H1 (cell line): ENCODE results near the gene AGXT2. TPM values are rescaled to one million over a fixed set of nuclear protein-coding genes. Genes with fewer than 3 reads are reported as not detected.
A peak's percentile ranks its signal among the peaks of the same experiment; 100 is the strongest.

Source experiments
- CTCF ChIA-PET: fragments of 300-600 bp; sonication (Branson Sonifier 250); formaldehyde crosslinking; loops from one replicate; lab custom pipeline; 2021; ENCODE audit not compliant: partially characterized antibody; lab: Charles Lee
- POLR2A ChIA-PET: fragments of 300-600 bp; sonication (Branson Sonifier 250); formaldehyde crosslinking; loops from one replicate; lab custom pipeline; 2021; ENCODE audit warnings: inconsistent platforms; ENCODE audit not compliant: partially characterized antibody; lab: Charles Lee
- DNase-seq, 2 experiments: peaks; one replicate each; pipeline versions ENCODE4 v3.0.0 to v3.0.0-alpha.2; 2010 to 2022; ENCODE audit warnings: low spot score in 2 of 2, low read depth in 1 of 2, mixed read lengths in 1 of 2
- FAIRE-seq: peaks from 2 replicates; lab custom pipeline; 2011; peaks lifted over from hg19 to GRCh38; lab: Jason Lieb, UNC
- H2AFZ ChIP-seq: 2 replicates; pipeline ENCODE4 v1.8.1; 2012; ENCODE audit warnings: low read length, inconsistent platforms
- H2AK5ac ChIP-seq: 2 replicates; pipeline ENCODE4 v1.6.1; 2013; ENCODE audit warnings: low read depth, low read length
- H2BK120ac ChIP-seq: replicated peaks from 2 replicates; pipeline ENCODE3; 2013; ENCODE audit warnings: low read depth, low read length, inconsistent platforms
- H2BK12ac ChIP-seq: 2 replicates; pipeline ENCODE4 v1.6.1; 2013; ENCODE audit warnings: low read depth, low read length
- H2BK15ac ChIP-seq: 2 replicates; pipeline ENCODE4 v1.6.1; 2013; ENCODE audit warnings: low read length
- H2BK20ac ChIP-seq: 2 replicates; pipeline ENCODE4 v1.6.1; 2013; ENCODE audit warnings: low read length
- H2BK5ac ChIP-seq: 2 replicates; pipeline ENCODE4 v1.6.1; 2013; ENCODE audit warnings: low read depth, low read length
- H3K14ac ChIP-seq: 2 replicates; pipeline ENCODE4 v1.6.1; 2013; ENCODE audit warnings: inconsistent platforms; ENCODE audit not compliant: insufficient read length
- H3K18ac ChIP-seq: 2 replicates; pipeline ENCODE4 v1.6.1; 2013; ENCODE audit warnings: low read length; ENCODE audit errors: extremely low read depth
- H3K23ac ChIP-seq: 2 replicates; pipeline ENCODE4 v1.6.1; 2013; ENCODE audit warnings: inconsistent platforms; ENCODE audit not compliant: insufficient read length
- H3K23me2 ChIP-seq: 2 replicates; pipeline ENCODE4 v1.6.1; 2013; ENCODE audit warnings: low read depth, low read length
- H3K27ac ChIP-seq: 2 replicates; pipeline ENCODE4 v1.6.1; 2011; ENCODE audit warnings: low read depth, low read length, inconsistent platforms
- H3K27me3 ChIP-seq, 4 experiments: replicated peaks in 1 of 4; 1 replicate in 1 of 4; 2 replicates in 3 of 4; pipeline versions ENCODE4 v1.6.1 to v1.8.1; 2011 to 2013; ENCODE audit warnings: low read length in 3 of 4, mild to moderate bottlenecking in 3 of 4, inconsistent platforms in 2 of 4, mixed read lengths in 2 of 4, moderate library complexity in 1 of 4; ENCODE audit not compliant: control insufficient read depth in 3 of 4, insufficient read depth in 3 of 4; ENCODE audit errors: extremely low read depth in 1 of 4
- H3K36me3 ChIP-seq, 4 experiments: 2 replicates each; pipeline versions ENCODE4 v1.6.1 to v1.8.1; 2011 to 2013; ENCODE audit warnings: mild to moderate bottlenecking in 4 of 4, low read length in 3 of 4, moderate library complexity in 2 of 4, control low read depth in 1 of 4, inconsistent platforms in 1 of 4; ENCODE audit not compliant: insufficient read depth in 4 of 4, control insufficient read depth in 2 of 4
- H3K4ac ChIP-seq: replicated peaks from 2 replicates; pipeline ENCODE3; 2013; ENCODE audit warnings: low read length, low read depth, mixed read lengths, inconsistent platforms; ENCODE audit not compliant: insufficient read length
- H3K4me1 ChIP-seq, 4 experiments: replicated peaks in 1 of 4; 1 replicate in 1 of 4; 2 replicates in 3 of 4; pipeline versions ENCODE4 v1.6.1 to v1.8.1; 2011 to 2013; ENCODE audit warnings: low read length in 3 of 4, inconsistent platforms in 2 of 4, mixed read lengths in 1 of 4; ENCODE audit not compliant: insufficient read depth in 4 of 4, control insufficient read depth in 3 of 4
- H3K4me2 ChIP-seq, 2 experiments: 2 replicates each; pipeline versions ENCODE4 v1.6.1 to v1.8.1; 2011 to 2013; ENCODE audit warnings: low read depth in 2 of 2, low read length in 2 of 2, control low read depth in 1 of 2, inconsistent platforms in 1 of 2, mild to moderate bottlenecking in 1 of 2; ENCODE audit not compliant: insufficient read depth in 1 of 2
- H3K4me3 ChIP-seq, 4 experiments: fragments of 200-600, 300-600 bp in 1 of 4; sonication (generic), shearing (Covaris generic), sonication (Bioruptor Twin) in 1 of 4; 2 replicates each; pipeline versions ENCODE4 v1.5.1 to v1.8.1; 2011 to 2016; ENCODE audit warnings: low read length in 4 of 4, low read depth in 3 of 4, control low read depth in 2 of 4, inconsistent platforms in 2 of 4, mild to moderate bottlenecking in 2 of 4, mixed read lengths in 1 of 4, moderate library complexity in 1 of 4; ENCODE audit not compliant: insufficient read depth in 2 of 4; ENCODE audit errors: extremely low read depth in 1 of 4
- H3K56ac ChIP-seq: replicated peaks from 2 replicates; pipeline ENCODE3; 2013; ENCODE audit warnings: low read depth, mild to moderate bottlenecking, mixed read lengths, low read length, inconsistent platforms; ENCODE audit not compliant: insufficient read length
- H3K79me1 ChIP-seq: 2 replicates; pipeline ENCODE4 v1.6.1; 2013; ENCODE audit warnings: low read depth, low read length, control low read depth
- H3K79me2 ChIP-seq, 2 experiments: 2 replicates each; pipeline versions ENCODE4 v1.6.1 to v1.8.1; 2012 to 2013; ENCODE audit warnings: low read length in 2 of 2, mild to moderate bottlenecking in 2 of 2, inconsistent platforms in 1 of 2; ENCODE audit not compliant: insufficient read depth in 2 of 2, control insufficient read depth in 1 of 2
- H3K9ac ChIP-seq, 4 experiments: replicated peaks in 1 of 4; 1 replicate in 1 of 4; 2 replicates in 3 of 4; pipeline versions ENCODE4 v1.6.1 to v1.8.1; 2011 to 2013; ENCODE audit warnings: low read depth in 3 of 4, low read length in 3 of 4, control low read depth in 2 of 4, mild to moderate bottlenecking in 2 of 4, moderate library complexity in 2 of 4, inconsistent platforms in 1 of 4; ENCODE audit errors: extremely low read depth in 1 of 4
- H3K9me3 ChIP-seq, 2 experiments: 2 replicates each; pipeline versions ENCODE4 v1.6.1 to v1.8.1; 2012 to 2013; ENCODE audit warnings: mild to moderate bottlenecking in 2 of 2, moderate library complexity in 2 of 2, control low read depth in 1 of 2, inconsistent platforms in 1 of 2, low read depth in 1 of 2, low read length in 1 of 2, mixed read lengths in 1 of 2; ENCODE audit not compliant: insufficient read depth in 2 of 2
- H4K20me1 ChIP-seq, 2 experiments: replicated peaks in 1 of 2; 2 replicates each; pipeline versions ENCODE3 to v1.8.1; 2011 to 2013; ENCODE audit warnings: inconsistent platforms in 2 of 2, low read length in 2 of 2, mild to moderate bottlenecking in 1 of 2; ENCODE audit not compliant: insufficient read depth in 2 of 2, control insufficient read depth in 1 of 2
- H4K5ac ChIP-seq: 2 replicates; pipeline ENCODE4 v1.6.1; 2013; ENCODE audit warnings: low read length, low read depth, mixed read lengths, inconsistent platforms; ENCODE audit not compliant: insufficient read length
- H4K8ac ChIP-seq: 2 replicates; pipeline ENCODE4 v1.8.0; 2013; ENCODE audit warnings: mild to moderate bottlenecking, moderate library complexity, low read length, inconsistent platforms; ENCODE audit not compliant: insufficient read depth; ENCODE audit errors: extremely low read depth
- H4K91ac ChIP-seq: replicated peaks from 2 replicates; pipeline ENCODE3; 2013; ENCODE audit warnings: low read length, mixed read lengths, inconsistent platforms; ENCODE audit not compliant: insufficient read length
- ASH2L ChIP-seq: fragments of 200-600, 300-600 bp; sonication (generic); IDR thresholded peaks from one replicate; pipeline ENCODE4 v1.7.1; 2017; ENCODE audit warnings: low read length
- CBX5 ChIP-seq: fragments of 300-800, 300-1000 bp; sonication (generic); IDR thresholded peaks from 2 replicates; pipeline ENCODE4 v1.7.1; 2016; ENCODE audit warnings: antibody characterized with exemption, low read length, low read depth
- CHD1 ChIP-seq: IDR thresholded peaks from 2 replicates; pipeline ENCODE4 v1.6.1; 2012; ENCODE audit warnings: low read depth, low read length, improper control_type of control experiment
- CTBP2 ChIP-seq: IDR thresholded peaks from 2 replicates; pipeline ENCODE4 v1.7.0; 2011; ENCODE audit warnings: borderline replicate concordance, mild to moderate bottlenecking, moderate library complexity, mixed read lengths, low read length; ENCODE audit not compliant: insufficient read depth, insufficient read length
- CTCF ChIP-seq, 3 experiments: IDR thresholded peaks; 1 replicate in 2 of 3; 2 replicates in 1 of 3; pipeline versions ENCODE4 v1.5.1 to v1.6.1; 2011; ENCODE audit warnings: low read length in 3 of 3, mild to moderate bottlenecking in 3 of 3, inconsistent platforms in 2 of 3, low read depth in 1 of 3, moderate library complexity in 1 of 3; ENCODE audit not compliant: insufficient read depth in 1 of 3; ENCODE audit errors: control extremely low read depth in 1 of 3
- GTF2F1 ChIP-seq: IDR thresholded peaks from 2 replicates; pipeline ENCODE4 v1.6.1; 2012; ENCODE audit warnings: low read depth, low read length, improper control_type of control experiment, borderline replicate concordance
- HDAC6 ChIP-seq: IDR thresholded peaks from one replicate; pipeline ENCODE4 v1.7.1; 2012; ENCODE audit warnings: low read depth, mild to moderate bottlenecking, inconsistent platforms, low read length, moderate library complexity
- MAFK ChIP-seq: IDR thresholded peaks from 2 replicates; pipeline ENCODE4 v1.6.1; 2012; ENCODE audit warnings: low read depth, mild to moderate bottlenecking, improper control_type of control experiment, low read length
- POLR2AphosphoS5 ChIP-seq: IDR thresholded peaks from 2 replicates; pipeline ENCODE4 v1.6.1; 2011; ENCODE audit warnings: low read depth, low read length
- POU5F1 ChIP-seq: IDR thresholded peaks from 2 replicates; pipeline ENCODE4 v1.6.1; 2011; ENCODE audit warnings: low read depth, mild to moderate bottlenecking, low read length, moderate library complexity
- RNF2 ChIP-seq: fragments of 200-900, 300-1000 bp; sonication (generic); IDR thresholded peaks from 2 replicates; pipeline ENCODE4 v1.7.1; 2016; ENCODE audit warnings: borderline replicate concordance, low read depth, mild to moderate bottlenecking, antibody characterized with exemption, low read length; ENCODE audit not compliant: poor library complexity, severe bottlenecking; ENCODE audit errors: missing control alignments
- TBP ChIP-seq: IDR thresholded peaks from 2 replicates; pipeline ENCODE4 v1.6.1; 2011; ENCODE audit warnings: low read depth, low read length, improper control_type of control experiment
- WGBS, 2 experiments: shearing (Covaris generic) in 1 of 2; methylation state at CpG; one replicate each; pipeline versions ENCODE4 v1.1.6 to v1.1.7; 2013 to 2015; ENCODE audit warnings: low lambda C conversion rate in 2 of 2, mixed read lengths in 2 of 2, inconsistent platforms in 1 of 2, low coverage in 1 of 2, missing lambda C conversion rate in 1 of 2; ENCODE audit not compliant: insufficient replicate concordance in 2 of 2, insufficient coverage in 1 of 2, insufficient read length in 1 of 2; ENCODE audit errors: extremely low coverage in 1 of 2, missing lambda C conversion rate in 1 of 2; 5-methylcytosine and 5-hydroxymethylcytosine counted together
- polyA plus RNA-seq, 7 experiments: library from polyadenylated mRNA; depleted of rRNA in 3 of 7; stranded (reverse) in 5 of 7; unstranded in 2 of 7; fragments of >200 nt in 5 of 7; fragments of 200-250 nt in 2 of 7; gene quantifications; 1 replicate in 5 of 7; 2 replicates in 1 of 7; 4 replicates in 1 of 7; pipeline versions ENCODE4 v1.2.1 to v1.2.3, GENCODE V29; 2011 to 2013; ENCODE audit warnings: missing spikeins in 2 of 7, mixed read lengths in 2 of 7
- total RNA-seq: library from RNA; stranded (reverse); fragmentation: NEBNext Ultra II Directional; extraction: Animal tissue kit (Norgen Biotek cat#: 25700); gene quantifications from 2 replicates; pipeline ENCODE4 v1.2.1, GENCODE V29; 2021

AGXT2 gene
- total and polyA plus RNA-seq, 2 of the 8 experiments (the other 6 are each of a cell fraction or from before 2014, with no cell fraction given) = not detected

GRCh38 chr5:35012796-35013195 lies 35.0 kb downstream of the AGXT2 start:
- POLR2A ChIA-PET = no interaction called here
- H2BK20ac ChIP-seq = 0 out of 2 replicates have a peak overlapping the region, but pooled peaks have one; percentile 16
- no peak overlapping the region for H3K4me3 ChIP-seq
- H4K20me1 ChIP-seq = no peaks in the 10 kb centered on the region
- H4K8ac ChIP-seq = no peak overlapping the region
- no peak overlapping the region for H2BK12ac ChIP-seq
- no peak overlapping the region for H4K91ac ChIP-seq
- 98% methylated on average over 5 of the region's 5 CpGs; no CpG with 5 or more reads in 1 of the 2 experiments for WGBS, 2 experiments
- no peak overlapping the region for H3K27ac ChIP-seq
- no peak overlapping the region for H2AFZ ChIP-seq
- H3K4ac ChIP-seq = no peak overlapping the region
- FAIRE-seq (no peak), DNase-seq (no peak)
- H4K5ac ChIP-seq = no peak overlapping the region
- H3K4me1 ChIP-seq = no peaks in the 10 kb centered on the region
- CTCF ChIA-PET = interaction anchor here (0.9 kb wide), 1 partner anchor 190 kb away, joined by 3 read pairs; no protein-coding TSS in a partner anchor
- H2BK5ac ChIP-seq = no peak overlapping the region
- H3K9me3 ChIP-seq = no peaks in the 10 kb centered on the region; a peak in 1 of 4 replicates
- no peak overlapping the region for H3K18ac ChIP-seq
- H3K27me3 ChIP-seq = no peaks in the 10 kb centered on the region
- H3K9ac ChIP-seq = no peak overlapping the region
- H2AK5ac ChIP-seq = no peak overlapping the region
- no peak overlapping the region for H3K14ac ChIP-seq
- H3K36me3 ChIP-seq = no peaks in the 10 kb centered on the region
- no peak overlapping the region for H3K56ac ChIP-seq
- H3K79me1 ChIP-seq = no peaks in the 10 kb centered on the region
- no peaks in the 10 kb centered on the region for H3K23me2 ChIP-seq
- H3K4me2 ChIP-seq = no peak overlapping the region
- H2BK15ac ChIP-seq = no peak overlapping the region
- no peak overlapping the region for H2BK120ac ChIP-seq
- H3K23ac ChIP-seq = no peak overlapping the region
- H3K79me2 ChIP-seq = no peaks in the 10 kb centered on the region
- TF ChIP-seq GTF2F1 (no peak), MAFK (no peak), TBP (no peak), HDAC6 (no peak), POLR2AphosphoS5 (no peak), ASH2L (no peak), CTBP2 (no peak), CBX5 (no peak), CHD1 (no peak), CTCF (IDR thresholded peaks at IDR 0.05; ENCODE audit: control extremely low read depth in 1 of 3, insufficient read depth in 1 of 3, low read depth in 1 of 3, low read length in 3 of 3) (no peak), POU5F1 (no peak), RNF2 (no peak)
